NCI-H1694 (cell line): ENCODE measurements around the gene PAMR1.
"Not testable (repeated sequence)": the region's sequence is repeated elsewhere in the genome, so short reads cannot be mapped to it uniquely, and the experiment has no call there.

Experiments used
- DNase-seq: peaks from one replicate; lab custom pipeline; 2025; lab: John Stamatoyannopoulos, UW

The PAMR1 gene

GRCh38 chr11:35545391-35546003 is 20.1 kb upstream of the PAMR1 start:
- DNase-seq = no peak

GRCh38 chr11:35543481-35543880 is 18.1 kb upstream of the PAMR1 start:
- no peak for DNase-seq

GRCh38 chr11:35541621-35542375 is 16.4 kb upstream of the PAMR1 start:
- no peak for DNase-seq

- DNase-seq = no peak
Observed at GRCh38 chr11:35540526-35540925, 15.1 kb upstream of the PAMR1 start.

- DNase-seq = no peak
Observed at GRCh38 chr11:35539781-35540281, 14.4 kb upstream of the PAMR1 start.

GRCh38 chr11:35539256-35539655 is 13.8 kb upstream of the PAMR1 start:
- DNase-seq = no peak

GRCh38 chr11:35536470-35536869 is 11.1 kb upstream of the PAMR1 start:
- no peak for DNase-seq

GRCh38 chr11:35531246-35531645 is 5.8 kb upstream of the PAMR1 start:
- no peak for DNase-seq

- no peak for DNase-seq
Observed at GRCh38 chr11:35529971-35530495, 4.6 kb upstream of the PAMR1 start.

- no peak for DNase-seq
Observed at GRCh38 chr11:35526370-35526792, 965 bp upstream of the PAMR1 start.

GRCh38 chr11:35524780-35525179 is 636 bp downstream of the PAMR1 start:
- no peak for DNase-seq

- no peak for DNase-seq
Observed at GRCh38 chr11:35523861-35524260, 1.6 kb downstream of the PAMR1 start.

GRCh38 chr11:35523331-35523768 is 2.1 kb downstream of the PAMR1 start:
- DNase-seq = no peak

GRCh38 chr11:35522091-35522490 is 3.3 kb downstream of the PAMR1 start:
- not testable (repeated sequence) for DNase-seq

GRCh38 chr11:35520376-35520775 is 5.0 kb downstream of the PAMR1 start:
- no peak for DNase-seq

GRCh38 chr11:35518766-35519165 is 6.7 kb downstream of the PAMR1 start:
- no peak for DNase-seq

- no peak for DNase-seq
Observed at GRCh38 chr11:35517481-35517880, 7.9 kb downstream of the PAMR1 start.

- DNase-seq = no peak
Observed at GRCh38 chr11:35516403-35516802, 9.0 kb downstream of the PAMR1 start.

GRCh38 chr11:35515224-35515623 is 10.2 kb downstream of the PAMR1 start:
- no peak for DNase-seq

- DNase-seq = no peak
Observed at GRCh38 chr11:35514481-35514880, 10.9 kb downstream of the PAMR1 start.

- no peak for DNase-seq
Observed at GRCh38 chr11:35511666-35512065, 13.8 kb downstream of the PAMR1 start.

GRCh38 chr11:35507688-35508087 is 17.7 kb downstream of the PAMR1 start:
- no peak for DNase-seq

GRCh38 chr11:35501776-35502175 is 23.6 kb downstream of the PAMR1 start:
- no peak for DNase-seq
